Peyer's patch (tissue), 4 donors: ENCODE data around the gene EFL1.

ENCODE experiments used
- CTCF ChIP-seq, 6 experiments: fragments of 450-650 bp in 4 of 6; fragments of 200-600 bp in 2 of 6; sonication (generic) in 1 of 6; IDR thresholded peaks; one replicate each; pipeline ENCODE4 v1.5.1; 2017 to 2019; ENCODE audit warnings: antibody characterized with exemption in 6 of 6, mild to moderate bottlenecking in 3 of 6, moderate library complexity in 1 of 6
- POLR2A ChIP-seq, 2 donors: fragments of 450-650 bp; IDR thresholded peaks; one replicate each; pipeline ENCODE4 v1.5.1; 2017; ENCODE audit warnings: antibody characterized with exemption in 2 of 2, mild to moderate bottlenecking in 2 of 2, moderate library complexity in 2 of 2

GRCh38 chr15:82106679-82107078 lies 155.9 kb downstream of the EFL1 start:
- TF ChIP-seq POLR2A (IDR thresholded peaks at IDR 0.05), result no peak
- TF ChIP-seq CTCF (IDR thresholded peaks at IDR 0.05), result no peak
